ENCODE measurements around the gene COPB2. TPM values are rescaled to one million over a fixed set of nuclear protein-coding genes. Genes with fewer than 3 reads are reported as not detected.

Gene COPB2
- polyA plus RNA-seq, 2 donors = 23.2 to 50.6 TPM

DNA sequence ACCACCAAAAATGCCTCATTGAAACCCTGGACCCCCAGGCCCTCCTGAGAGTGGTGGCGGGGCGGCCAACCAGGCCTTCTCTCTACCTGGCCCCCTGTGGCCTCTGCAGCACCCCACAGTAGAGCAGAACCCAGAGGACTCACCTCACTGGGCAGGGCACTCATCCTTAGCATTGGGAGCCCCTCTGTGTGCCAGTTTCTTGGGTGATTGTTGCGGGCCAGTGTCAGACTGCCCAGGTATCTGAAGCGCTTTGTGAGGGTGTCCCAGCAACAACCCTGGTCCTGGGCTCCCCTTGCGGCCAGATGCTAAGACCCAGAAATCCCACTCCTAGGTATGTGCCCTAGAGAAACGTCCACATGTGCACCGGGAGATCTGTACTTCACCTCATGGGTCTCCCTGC is 66.3 kb downstream of the COPB2 start:
- Histone ChIP-seq H3K9me3 (ENCODE audit: control insufficient read depth in 2 of 2, insufficient read depth in 1 of 2, low read depth in 1 of 2, low read length in 1 of 2) (no peaks in the 10 kb centered on the region), H3K4me1 (ENCODE audit: control insufficient read depth in 2 of 2, insufficient read depth in 2 of 2, low read length in 1 of 2) (no peaks in the 10 kb centered on the region), H3K27me3 (ENCODE audit: control insufficient read depth in 1 of 2, insufficient read depth in 2 of 2, low read length in 2 of 2) (peaks cover under 1 to 2% of the 10 kb centered on the region in 2 donors), H3K36me3 (ENCODE audit: control insufficient read depth in 2 of 2, insufficient read depth in 2 of 2, low read length in 1 of 2) (no peaks in the 10 kb centered on the region), H3K27ac (ENCODE audit: low read depth in 2 of 2, low read length in 1 of 2) (no peak overlapping the region), H3K4me3 (ENCODE audit: low read depth in 1 of 2, low read length in 2 of 2) (no peak overlapping the region)
- 75 to 93% methylated on average over 7 of the region's 7 CpGs for WGBS, 2 donors

- H3K36me3 ChIP-seq (ENCODE audit: control insufficient read depth in 2 of 2, insufficient read depth in 2 of 2, low read length in 1 of 2) = no peaks in the 10 kb centered on the region
- no peaks in the 10 kb centered on the region for H3K4me1 ChIP-seq (ENCODE audit: control insufficient read depth in 2 of 2, insufficient read depth in 2 of 2, low read length in 1 of 2)
- no peak overlapping the region for H3K27ac ChIP-seq (ENCODE audit: low read depth in 2 of 2, low read length in 1 of 2)
- no peaks in the 10 kb centered on the region for H3K9me3 ChIP-seq (ENCODE audit: control insufficient read depth in 2 of 2, insufficient read depth in 1 of 2, low read depth in 1 of 2, low read length in 1 of 2)
- peaks cover 0 to 2% of the 10 kb centered on the region in 2 donors for H3K27me3 ChIP-seq (ENCODE audit: control insufficient read depth in 1 of 2, insufficient read depth in 2 of 2, low read length in 2 of 2)
- H3K4me3 ChIP-seq (ENCODE audit: low read depth in 1 of 2, low read length in 2 of 2) = no peak overlapping the region
- 74 to 75% methylated on average over 5 of the region's 5 CpGs for WGBS, 2 donors
Measured at GRCh38 chr3:139322346-139322745, 67.1 kb downstream of the COPB2 start.

GRCh38 chr3:139320551-139321309 is 68.7 kb downstream of the COPB2 start:
- Histone ChIP-seq H3K9me3 (ENCODE audit: control insufficient read depth in 2 of 2, insufficient read depth in 1 of 2, low read depth in 1 of 2, low read length in 1 of 2) (no peaks in the 10 kb centered on the region), H3K4me3 (ENCODE audit: low read depth in 1 of 2, low read length in 2 of 2) (no peak overlapping the region), H3K27ac (ENCODE audit: low read depth in 2 of 2, low read length in 1 of 2) (no peak overlapping the region), H3K4me1 (ENCODE audit: control insufficient read depth in 2 of 2, insufficient read depth in 2 of 2, low read length in 1 of 2) (no peaks in the 10 kb centered on the region), H3K27me3 (ENCODE audit: control insufficient read depth in 1 of 2, insufficient read depth in 2 of 2, low read length in 2 of 2) (peaks cover 0 to 2% of the 10 kb centered on the region in 2 donors), H3K36me3 (ENCODE audit: control insufficient read depth in 2 of 2, insufficient read depth in 2 of 2, low read length in 1 of 2) (no peaks in the 10 kb centered on the region)
- 80 to 82% methylated on average over 8 of the region's 8 CpGs for WGBS, 2 donors

DNA sequence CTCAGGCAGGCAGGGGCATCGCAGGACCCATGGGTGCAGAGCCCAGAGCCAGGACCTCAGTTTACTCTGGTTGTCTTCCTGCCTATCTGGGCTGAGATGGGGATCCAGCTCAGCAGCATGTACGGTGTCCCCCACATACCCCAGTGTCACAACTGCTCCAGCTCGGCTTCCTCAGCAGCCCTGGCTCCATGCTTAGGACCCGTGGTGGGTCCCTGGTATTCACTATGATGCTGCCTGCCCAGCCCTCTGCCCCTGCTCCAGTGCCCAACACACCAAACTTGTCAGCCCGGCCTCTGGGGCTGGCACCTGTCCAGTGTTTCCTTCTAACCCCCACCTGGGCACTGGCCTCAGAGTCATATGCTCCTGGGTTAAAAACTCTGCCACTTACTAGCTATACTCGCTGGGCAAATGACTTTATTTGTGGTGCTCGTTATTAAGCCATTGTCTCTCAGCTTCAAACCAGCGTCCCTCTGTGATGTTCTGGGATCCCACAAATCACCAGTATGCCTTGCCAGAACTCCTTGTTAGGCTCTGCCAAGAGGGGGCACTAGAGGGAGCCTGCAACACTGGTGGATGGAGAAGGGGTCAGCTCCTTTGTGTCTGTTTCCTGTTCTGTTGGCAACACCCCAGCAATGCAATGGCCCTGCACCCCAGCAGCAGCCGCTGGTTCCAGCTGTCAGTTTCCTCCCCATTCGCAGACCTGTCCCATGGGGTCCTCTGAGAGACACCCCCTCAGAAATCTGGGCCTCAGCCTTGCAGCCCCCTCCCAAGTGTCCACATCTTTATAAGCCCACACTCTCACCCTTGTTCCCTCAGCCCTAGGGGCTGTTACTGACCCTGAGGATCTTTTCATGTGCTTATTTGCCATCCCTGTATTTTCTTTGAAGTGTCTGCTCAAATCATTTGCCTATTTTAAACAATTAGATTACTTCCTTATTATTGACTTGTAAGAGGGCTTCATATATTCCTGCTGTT is 69.7 kb downstream of the COPB2 start:
- WGBS, 2 donors = 70 to 74% methylated on average over 10 of the region's 10 CpGs
- no peaks in the 10 kb centered on the region for H3K36me3 ChIP-seq (ENCODE audit: control insufficient read depth in 2 of 2, insufficient read depth in 2 of 2, low read length in 1 of 2)
- no peaks in the 10 kb centered on the region for H3K4me1 ChIP-seq (ENCODE audit: control insufficient read depth in 2 of 2, insufficient read depth in 2 of 2, low read length in 1 of 2)
- H3K4me3 ChIP-seq (ENCODE audit: low read depth in 1 of 2, low read length in 2 of 2) = no peak overlapping the region
- H3K9me3 ChIP-seq (ENCODE audit: control insufficient read depth in 2 of 2, insufficient read depth in 1 of 2, low read depth in 1 of 2, low read length in 1 of 2) = no peaks in the 10 kb centered on the region
- peaks cover 0 to 2% of the 10 kb centered on the region in 2 donors for H3K27me3 ChIP-seq (ENCODE audit: control insufficient read depth in 1 of 2, insufficient read depth in 2 of 2, low read length in 2 of 2)
- H3K27ac ChIP-seq (ENCODE audit: low read depth in 2 of 2, low read length in 1 of 2) = no peak overlapping the region

DNA sequence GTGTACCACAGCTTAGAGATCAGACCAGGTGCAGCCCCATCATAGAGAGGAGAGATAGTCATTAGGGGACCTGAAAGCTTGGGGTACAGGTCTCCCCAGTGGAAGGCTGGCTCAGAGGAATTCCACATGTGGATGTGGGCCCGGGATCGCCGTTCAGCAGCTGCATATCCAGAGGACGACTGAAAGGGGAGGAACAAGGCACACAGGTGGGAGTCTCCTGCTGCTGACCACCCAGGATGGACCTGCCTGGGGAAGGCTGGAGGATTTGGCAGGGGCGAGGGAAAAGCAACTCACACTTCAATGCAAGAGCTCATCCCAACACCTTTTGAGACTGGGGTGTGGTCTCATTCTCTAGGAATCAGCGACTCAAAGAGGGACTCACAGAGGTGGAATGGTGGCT is 70.6 kb downstream of the COPB2 start:
- Histone ChIP-seq H3K4me3 (ENCODE audit: low read depth in 1 of 2, low read length in 2 of 2) (no peak overlapping the region), H3K36me3 (ENCODE audit: control insufficient read depth in 2 of 2, insufficient read depth in 2 of 2, low read length in 1 of 2) (no peaks in the 10 kb centered on the region), H3K27me3 (ENCODE audit: control insufficient read depth in 1 of 2, insufficient read depth in 2 of 2, low read length in 2 of 2) (peaks cover 0 to 2% of the 10 kb centered on the region in 2 donors), H3K27ac (ENCODE audit: low read depth in 2 of 2, low read length in 1 of 2) (no peak overlapping the region), H3K9me3 (ENCODE audit: control insufficient read depth in 2 of 2, insufficient read depth in 1 of 2, low read depth in 1 of 2, low read length in 1 of 2) (no peaks in the 10 kb centered on the region), H3K4me1 (ENCODE audit: control insufficient read depth in 2 of 2, insufficient read depth in 2 of 2, low read length in 1 of 2) (no peaks in the 10 kb centered on the region)
- 81 to 91% methylated on average over 6 of the region's 6 CpGs for WGBS, 2 donors

GRCh38 chr3:139318431-139318816 is 71.0 kb downstream of the COPB2 start:
- 27 to 53% methylated on average over 3 of the region's 3 CpGs for WGBS, 2 donors
- peaks cover 0 to 2% of the 10 kb centered on the region in 2 donors for H3K27me3 ChIP-seq (ENCODE audit: control insufficient read depth in 1 of 2, insufficient read depth in 2 of 2, low read length in 2 of 2)

DNA sequence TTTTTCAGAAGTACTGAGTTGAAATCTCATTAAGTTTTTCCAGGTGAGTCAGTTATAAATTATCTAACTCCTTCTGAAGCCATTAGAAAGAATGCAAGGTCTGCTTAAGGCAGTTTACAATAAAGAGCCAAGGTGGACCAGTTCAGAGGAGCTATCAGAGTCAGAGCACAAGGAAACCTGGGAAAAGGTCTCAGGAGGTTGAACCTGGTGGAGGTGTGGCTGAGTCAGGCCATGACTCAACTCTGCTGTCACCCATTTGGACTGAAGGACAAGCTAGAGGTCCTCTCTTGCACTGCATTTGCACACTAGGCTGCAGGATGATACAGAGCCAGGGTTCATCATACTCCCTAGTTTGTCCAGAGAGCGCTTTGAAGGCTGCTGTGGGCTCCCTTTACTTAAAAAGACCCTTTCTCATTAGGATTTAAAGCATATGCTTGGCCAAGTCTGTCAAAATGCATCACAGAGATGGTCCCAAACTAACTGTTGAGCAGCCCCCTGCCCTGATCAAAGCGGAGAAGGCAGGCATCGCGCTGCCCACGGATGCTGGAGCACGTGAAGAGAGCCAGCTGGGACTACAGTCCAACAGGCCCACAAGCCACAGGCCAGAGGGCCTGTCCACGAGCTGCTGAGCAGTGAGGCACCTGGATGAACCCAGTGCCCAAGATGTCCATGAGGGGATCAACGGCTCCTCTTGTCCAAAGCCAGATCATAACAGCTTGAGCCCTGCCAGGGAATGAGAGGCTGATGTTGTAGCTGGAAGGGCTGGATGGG is 71.6 kb downstream of the COPB2 start:
- Histone ChIP-seq H3K27me3 (ENCODE audit: control insufficient read depth in 1 of 2, insufficient read depth in 2 of 2, low read length in 2 of 2) (no peaks in the 10 kb centered on the region), H3K27ac (ENCODE audit: low read depth in 2 of 2, low read length in 1 of 2) (no peak overlapping the region), H3K9me3 (ENCODE audit: control insufficient read depth in 2 of 2, insufficient read depth in 1 of 2, low read depth in 1 of 2, low read length in 1 of 2) (no peaks in the 10 kb centered on the region), H3K4me3 (ENCODE audit: low read depth in 1 of 2, low read length in 2 of 2) (no peak overlapping the region), H3K4me1 (ENCODE audit: control insufficient read depth in 2 of 2, insufficient read depth in 2 of 2, low read length in 1 of 2) (no peaks in the 10 kb centered on the region), H3K36me3 (ENCODE audit: control insufficient read depth in 2 of 2, insufficient read depth in 2 of 2, low read length in 1 of 2) (no peaks in the 10 kb centered on the region)
- 85 to 90% methylated on average over 8 of the region's 8 CpGs for WGBS, 2 donors

More at GRCh38 chr3:139318431-139318816, 71.0 kb downstream of the COPB2 start:
- Histone ChIP-seq H3K4me1 (ENCODE audit: control insufficient read depth in 2 of 2, insufficient read depth in 2 of 2, low read length in 1 of 2) (no peaks in the 10 kb centered on the region), H3K36me3 (ENCODE audit: control insufficient read depth in 2 of 2, insufficient read depth in 2 of 2, low read length in 1 of 2) (no peaks in the 10 kb centered on the region), H3K27ac (ENCODE audit: low read depth in 2 of 2, low read length in 1 of 2) (no peak overlapping the region), H3K9me3 (ENCODE audit: control insufficient read depth in 2 of 2, insufficient read depth in 1 of 2, low read depth in 1 of 2, low read length in 1 of 2) (no peaks in the 10 kb centered on the region), H3K4me3 (ENCODE audit: low read depth in 1 of 2, low read length in 2 of 2) (no peak overlapping the region)

GRCh38 chr3:139317215-139317614 is 72.2 kb downstream of the COPB2 start:
- Histone ChIP-seq H3K27me3 (ENCODE audit: control insufficient read depth in 1 of 2, insufficient read depth in 2 of 2, low read length in 2 of 2) (no peaks in the 10 kb centered on the region), H3K27ac (ENCODE audit: low read depth in 2 of 2, low read length in 1 of 2) (no peak overlapping the region), H3K4me1 (ENCODE audit: control insufficient read depth in 2 of 2, insufficient read depth in 2 of 2, low read length in 1 of 2) (no peaks in the 10 kb centered on the region), H3K9me3 (ENCODE audit: control insufficient read depth in 2 of 2, insufficient read depth in 1 of 2, low read depth in 1 of 2, low read length in 1 of 2) (no peaks in the 10 kb centered on the region), H3K36me3 (ENCODE audit: control insufficient read depth in 2 of 2, insufficient read depth in 2 of 2, low read length in 1 of 2) (no peaks in the 10 kb centered on the region), H3K4me3 (ENCODE audit: low read depth in 1 of 2, low read length in 2 of 2) (no peak overlapping the region)
- WGBS, 2 donors = 63 to 65% methylated on average over 6 of the region's 6 CpGs

GRCh38 chr3:139313921-139314320 is 75.5 kb downstream of the COPB2 start:
- H3K27me3 ChIP-seq (ENCODE audit: control insufficient read depth in 1 of 2, insufficient read depth in 2 of 2, low read length in 2 of 2) = no peaks in the 10 kb centered on the region
- H3K9me3 ChIP-seq (ENCODE audit: control insufficient read depth in 2 of 2, insufficient read depth in 1 of 2, low read depth in 1 of 2, low read length in 1 of 2) = no peaks in the 10 kb centered on the region
- 79 to 85% methylated on average over 5 of the region's 5 CpGs for WGBS, 2 donors

More at GRCh38 chr3:139313921-139314320, 75.5 kb downstream of the COPB2 start:
- Histone ChIP-seq H3K4me1 (ENCODE audit: control insufficient read depth in 2 of 2, insufficient read depth in 2 of 2, low read length in 1 of 2) (no peaks in the 10 kb centered on the region), H3K4me3 (ENCODE audit: low read depth in 1 of 2, low read length in 2 of 2) (no peak overlapping the region), H3K36me3 (ENCODE audit: control insufficient read depth in 2 of 2, insufficient read depth in 2 of 2, low read length in 1 of 2) (no peaks in the 10 kb centered on the region), H3K27ac (ENCODE audit: low read depth in 2 of 2, low read length in 1 of 2) (no peak overlapping the region)

All from esophagus (tissue), 2 donors.